Thyroid gland (tissue), 4 donors: ENCODE results near the gene CACNA2D3.

ENCODE experiments used
- CTCF ChIP-seq, 6 experiments: fragments of 200-600 bp in 3 of 6; fragments of 450-650 bp in 3 of 6; sonication (generic) in 3 of 6; IDR thresholded peaks; one replicate each; pipeline ENCODE4 v1.5.1; 2016 to 2019; ENCODE audit warnings: antibody characterized with exemption in 6 of 6, mild to moderate bottlenecking in 2 of 6, inconsistent platforms in 1 of 6, moderate library complexity in 1 of 6
- POLR2A ChIP-seq, 2 donors: fragments of 450-650 bp; IDR thresholded peaks; one replicate each; pipeline ENCODE4 v1.6.1; 2017; ENCODE audit warnings: antibody characterized with exemption in 2 of 2, mild to moderate bottlenecking in 2 of 2, moderate library complexity in 1 of 2

- TF ChIP-seq CTCF (IDR thresholded peaks at IDR 0.05) (peak in 1 of 6 experiments; percentile 8), POLR2A (IDR thresholded peaks at IDR 0.05) (no peak)
These were observed 120.9 kb downstream of the CACNA2D3 start for GRCh38 chr3:54243056-54243931.
